GM19397 (cell line): ENCODE measurements around the gene ABL1.

Experiments
- ATAC-seq: cut with Tn5 transposase; IDR thresholded peaks from one replicate; pipeline ENCODE4 v1.9.1; 2021; ENCODE audit warnings: mild to moderate bottlenecking, moderate library complexity; ENCODE audit not compliant: unreplicated experiment

Gene ABL1

GRCh38 chr9:130927995-130928900, 93.2 kb downstream of the ABL1 start:
- ATAC-seq = no peak

- ATAC-seq = no peak
These were observed 94.6 kb downstream of the ABL1 start for GRCh38 chr9:130929571-130930038.

GRCh38 chr9:130930132-130930803, 95.2 kb downstream of the ABL1 start:
- no peak for ATAC-seq

- ATAC-seq = no peak
These were observed 95.8 kb downstream of the ABL1 start for GRCh38 chr9:130930804-130931349.

- ATAC-seq = no peak
These were observed 96.6 kb downstream of the ABL1 start for GRCh38 chr9:130931508-130932254.

GRCh38 chr9:130932255-130933079, 97.4 kb downstream of the ABL1 start:
- no peak for ATAC-seq

- no peak for ATAC-seq
These were observed 98.3 kb downstream of the ABL1 start for GRCh38 chr9:130933114-130934046.

GRCh38 chr9:130934246-130934645, 99.2 kb downstream of the ABL1 start:
- no peak for ATAC-seq

- ATAC-seq = no peak
These were observed 99.9 kb downstream of the ABL1 start for GRCh38 chr9:130934702-130935647.

GRCh38 chr9:130935648-130936271, 100.7 kb downstream of the ABL1 start:
- no peak for ATAC-seq

- no peak for ATAC-seq
These were observed 101.4 kb downstream of the ABL1 start for GRCh38 chr9:130936285-130937117.
